HEK293 (cell line): ENCODE results near the gene PRKCE.

ENCODE experiments used
- ZNF645 ChIP-seq: fragments of 450-650 bp; formaldehyde crosslinking; IDR thresholded peaks from 2 replicates; pipeline ENCODE4; 2016; ENCODE audit warnings: missing biosample characterization, missing genetic modification characterization
- ZNF660 ChIP-seq: fragments of 450-650 bp; IDR thresholded peaks from 2 replicates; pipeline ENCODE4 v1.5.1; 2018; ENCODE audit warnings: missing biosample characterization, mild to moderate bottlenecking, missing genetic modification characterization

- no peak for TF ChIP-seq ZNF660 (tag by site-specific recombination)
- TF ChIP-seq ZNF645, result no peak
Observed at GRCh38 chr2:45726188-45726587, 74.7 kb downstream of the PRKCE start.
